Esophagus squamous epithelium (tissue), 5 donors: ENCODE measurements around the gene ZNF133. TPM values are rescaled to one million over a fixed set of nuclear protein-coding genes. Genes with fewer than 3 reads are reported as not detected.

ENCODE experiments used
- DNase-seq: peaks from one replicate; lab custom pipeline; 2025; lab: John Stamatoyannopoulos, UW
- H3K27ac ChIP-seq, 4 donors: fragments of 200-600 bp; sonication (generic); one replicate each; pipeline ENCODE4 v1.5.1; 2016 to 2019; ENCODE audit warnings: mild to moderate bottlenecking in 1 of 4
- H3K27me3 ChIP-seq, 4 donors: fragments of 200-600 bp; sonication (generic); 1 replicate in 3 of 4; 2 replicates in 1 of 4; pipeline versions ENCODE4 v1.5.1 to v1.6.0; 2017 to 2021; ENCODE audit warnings: antibody characterized with exemption in 1 of 4
- H3K36me3 ChIP-seq, 3 donors: fragments of 200-600 bp; sonication (generic); one replicate each; pipeline ENCODE4 v1.5.1; 2016 to 2019
- H3K4me1 ChIP-seq, 3 donors: fragments of 200-600 bp; sonication (generic); one replicate each; pipeline ENCODE4 v1.5.1; 2017 to 2019
- H3K4me3 ChIP-seq, 4 donors: fragments of 200-600 bp; sonication (generic); 1 replicate in 3 of 4; 2 replicates in 1 of 4; pipeline ENCODE4 v1.5.1; 2016 to 2019; ENCODE audit warnings: mild to moderate bottlenecking in 2 of 4, moderate library complexity in 1 of 4
- H3K9me3 ChIP-seq, 3 donors: fragments of 200-600 bp; sonication (generic); one replicate each; pipeline ENCODE4 v1.5.1; 2016 to 2019
- CTCF ChIP-seq, 6 experiments: fragments of 450-650 bp in 4 of 6; fragments of 200-600 bp in 2 of 6; sonication (generic) in 2 of 6; IDR thresholded peaks; one replicate each; pipeline ENCODE4 v1.5.1; 2016 to 2019; ENCODE audit warnings: antibody characterized with exemption in 6 of 6, mild to moderate bottlenecking in 4 of 6, moderate library complexity in 4 of 6
- POLR2A ChIP-seq, 4 donors: fragments of 450-650 bp; IDR thresholded peaks; one replicate each; pipeline ENCODE4 v1.6.1; 2017; ENCODE audit warnings: antibody characterized with exemption in 4 of 4, mild to moderate bottlenecking in 4 of 4, moderate library complexity in 3 of 4
- WGBS, 2 donors: methylation state at CpG; one replicate each; pipeline ENCODE4 v1.1.5; 2018; 5-methylcytosine and 5-hydroxymethylcytosine counted together
- intact Hi-C: fragments of 100-400 bp; cut with DNase I; formaldehyde crosslinking; loops from one replicate; pipeline ENCODE4 v1.15.0; 2022
- total RNA-seq, 4 donors: library from RNA; depleted of rRNA; stranded (reverse); fragments of >200 nt; gene quantifications; one replicate each; pipeline ENCODE4 v1.1.0, GENCODE V29; 2016
- donor health status: DM: yes; HTN: yes; CAD: no.

ZNF133 gene
- total RNA-seq, 4 donors from 2014 or later, result 10.1 to 20.2 (median 13.7) TPM

GRCh38 chr20:18252597-18253451 lies 35.5 kb upstream of the ZNF133 start:
- 31 to 45% methylated on average over 18 to 20 of the region's 20 CpGs for WGBS, 2 donors
- peaks cover 0 to 22% (median 7%) of the 10 kb centered on the region in 3 donors for H3K4me1 ChIP-seq
- no peak for TF ChIP-seq POLR2A (IDR thresholded peaks at IDR 0.05)
- peak in 1 of 6 experiments; percentile 11 for TF ChIP-seq CTCF (IDR thresholded peaks at IDR 0.05)
- H3K4me3 ChIP-seq, result peak overlapping the region in 1 of 4 donors; percentile 7
- DNase-seq, result no peak
- H3K27ac ChIP-seq, result peak overlapping the region; percentile 71 to 80 (median 74)
- H3K27me3 ChIP-seq, result no peaks in the 10 kb centered on the region
- no peaks in the 10 kb centered on the region for H3K9me3 ChIP-seq
- H3K36me3 ChIP-seq, result no peaks in the 10 kb centered on the region
- intact Hi-C loops, result no loop called here

GRCh38 chr20:18254615-18255014 lies 33.7 kb upstream of the ZNF133 start:
- Histone ChIP-seq H3K9me3 (no peaks in the 10 kb centered on the region), H3K4me3 (no peak overlapping the region), H3K27me3 (no peaks in the 10 kb centered on the region), H3K27ac (no peak overlapping the region), H3K36me3 (no peaks in the 10 kb centered on the region), H3K4me1 (peaks cover 0 to 25% (median 7%) of the 10 kb centered on the region in 3 donors)
- 64 to 72% methylated on average over 3 of the region's 3 CpGs for WGBS, 2 donors
- no peak for DNase-seq
- intact Hi-C loops, result no loop called here
- no peak for TF ChIP-seq POLR2A (IDR thresholded peaks at IDR 0.05)
- no peak for TF ChIP-seq CTCF (IDR thresholded peaks at IDR 0.05)

- H3K27ac ChIP-seq, result no peak overlapping the region
- intact Hi-C loops, result no loop called here
- no peaks in the 10 kb centered on the region for H3K27me3 ChIP-seq
- no peaks in the 10 kb centered on the region for H3K36me3 ChIP-seq
- 86 to 89% methylated on average over 1 of the region's 1 CpG for WGBS, 2 donors
- peaks cover 0 to 34% (median 7%) of the 10 kb centered on the region in 3 donors for H3K4me1 ChIP-seq
- no peak overlapping the region for H3K4me3 ChIP-seq
- H3K9me3 ChIP-seq, result no peaks in the 10 kb centered on the region
- no peak for TF ChIP-seq POLR2A (IDR thresholded peaks at IDR 0.05)
- no peak for DNase-seq
Measured at GRCh38 chr20:18255526-18255925, 32.8 kb upstream of the ZNF133 start.

- intact Hi-C loops, result no loop called here
- H3K4me1 ChIP-seq, result peaks cover 0 to 36% (median 7%) of the 10 kb centered on the region in 3 donors
- TF ChIP-seq CTCF (IDR thresholded peaks at IDR 0.05) (no peak), POLR2A (IDR thresholded peaks at IDR 0.05) (no peak)
- no peak overlapping the region for H3K4me3 ChIP-seq
- WGBS, 2 donors, result 59 to 72% methylated on average over 3 to 4 of the region's 4 CpGs
- H3K27ac ChIP-seq, result no peak overlapping the region
- no peaks in the 10 kb centered on the region for H3K36me3 ChIP-seq
- H3K27me3 ChIP-seq, result no peaks in the 10 kb centered on the region
- H3K9me3 ChIP-seq, result no peaks in the 10 kb centered on the region
- no peak for DNase-seq
Measured at GRCh38 chr20:18256440-18257090, 31.8 kb upstream of the ZNF133 start.

GRCh38 chr20:18258126-18258860 lies 30.0 kb upstream of the ZNF133 start:
- WGBS, 2 donors, result 84 to 88% methylated on average over 11 of the region's 12 CpGs

More at GRCh38 chr20:18258126-18258860, 30.0 kb upstream of the ZNF133 start:
- no peak for TF ChIP-seq CTCF (IDR thresholded peaks at IDR 0.05)
- TF ChIP-seq POLR2A (IDR thresholded peaks at IDR 0.05), result no peak
- no peaks in the 10 kb centered on the region for H3K36me3 ChIP-seq
- H3K4me1 ChIP-seq, result peaks cover 0 to 18% (median 1%) of the 10 kb centered on the region in 3 donors
- no peaks in the 10 kb centered on the region for H3K27me3 ChIP-seq
- DNase-seq, result no peak
- intact Hi-C loops, result no loop called here
- no peaks in the 10 kb centered on the region for H3K9me3 ChIP-seq
- H3K27ac ChIP-seq, result no peak overlapping the region
- no peak overlapping the region for H3K4me3 ChIP-seq
